A172 (cell line): ENCODE data around the gene CREB5. TPM values are rescaled to one million over a fixed set of nuclear protein-coding genes. Genes with fewer than 3 reads are reported as not detected.
"Not testable (repeated sequence)": the region's sequence is repeated elsewhere in the genome, so short reads cannot be mapped to it uniquely, and the experiment has no call there.

ENCODE experiments used
- DNase-seq: peaks from one replicate; pipeline ENCODE4 v3.0.0-alpha.2; 2015; ENCODE audit warnings: low spot score
- total RNA-seq: library from RNA; depleted of rRNA; stranded (reverse); fragments of >200 nt; shearing (Covaris generic); gene quantifications from 2 replicates; pipeline ENCODE4 v1.2.3, GENCODE V29; 2014

CREB5 gene
- total RNA-seq, 1 experiment from 2014 or later, result 1.4 TPM

DNA sequence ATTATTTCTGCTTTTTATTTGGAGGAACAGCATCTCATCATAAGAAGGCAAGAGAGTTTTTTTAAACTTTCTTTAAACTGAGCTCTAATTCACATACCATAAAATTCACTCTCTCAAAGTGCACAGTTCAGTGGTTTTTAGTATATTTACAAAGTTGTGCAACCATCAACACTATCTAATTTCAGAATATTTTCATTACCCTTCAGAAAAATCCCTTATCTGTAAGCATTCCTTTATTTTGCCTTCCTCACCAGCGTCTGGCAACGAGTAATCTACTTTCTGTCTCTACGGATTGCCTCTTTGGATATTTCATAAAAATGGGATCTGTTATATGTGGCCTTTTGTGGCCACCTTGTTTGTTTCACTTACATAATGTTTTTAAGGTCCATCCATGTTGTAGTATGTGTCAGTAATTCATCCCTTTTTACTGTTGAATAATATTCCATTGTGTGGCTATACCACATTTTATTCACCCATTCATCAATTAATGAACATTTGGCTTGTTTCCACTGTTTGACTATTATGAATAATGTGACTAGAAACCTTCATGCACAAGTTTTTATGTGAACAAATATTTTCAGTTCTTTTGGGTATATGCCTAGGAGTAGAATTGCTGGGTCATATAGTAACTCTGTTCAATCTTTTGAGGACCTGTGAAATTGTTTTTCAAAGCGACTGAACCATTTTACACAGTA is 364.3 kb downstream of the CREB5 start:
- no peak for DNase-seq

DNA sequence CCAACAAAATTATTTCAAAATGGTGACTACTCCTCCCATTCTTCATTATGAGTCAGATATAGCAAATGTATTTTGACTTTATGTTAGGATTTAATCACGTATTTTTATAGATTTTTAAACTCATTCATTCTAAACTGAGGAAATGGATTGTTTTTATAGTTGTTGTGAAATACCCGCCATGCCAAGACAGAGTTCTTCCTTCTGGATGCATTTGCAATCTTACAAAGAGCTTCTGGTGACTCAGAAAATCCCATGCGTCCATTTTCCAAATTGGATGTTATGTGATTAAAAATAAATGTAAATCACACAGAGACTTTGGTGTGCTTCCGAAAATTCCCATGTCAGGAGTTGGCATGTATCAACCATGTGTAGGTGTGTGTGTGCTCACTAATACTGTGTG is 366.5 kb downstream of the CREB5 start:
- no peak for DNase-seq

DNA sequence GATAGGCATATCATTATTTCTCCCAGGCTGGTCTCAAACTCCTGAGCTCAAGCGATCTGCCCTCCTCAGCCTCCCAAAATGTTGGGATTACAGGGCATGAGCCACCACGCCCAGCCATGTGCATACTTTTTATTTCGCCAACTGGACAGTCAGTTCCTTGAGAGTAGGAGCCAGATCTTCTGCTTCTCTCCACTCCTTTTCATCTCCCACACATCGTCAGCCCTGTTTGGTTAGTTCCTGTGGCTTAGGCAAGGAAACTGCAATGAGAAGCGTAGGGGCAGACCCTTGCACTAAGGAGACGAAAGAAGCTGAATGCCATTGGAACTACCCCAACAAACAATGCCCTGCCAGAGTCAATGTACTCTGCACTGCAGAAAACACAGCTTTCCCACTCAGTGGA is 367.6 kb downstream of the CREB5 start:
- DNase-seq, result no peak

DNA sequence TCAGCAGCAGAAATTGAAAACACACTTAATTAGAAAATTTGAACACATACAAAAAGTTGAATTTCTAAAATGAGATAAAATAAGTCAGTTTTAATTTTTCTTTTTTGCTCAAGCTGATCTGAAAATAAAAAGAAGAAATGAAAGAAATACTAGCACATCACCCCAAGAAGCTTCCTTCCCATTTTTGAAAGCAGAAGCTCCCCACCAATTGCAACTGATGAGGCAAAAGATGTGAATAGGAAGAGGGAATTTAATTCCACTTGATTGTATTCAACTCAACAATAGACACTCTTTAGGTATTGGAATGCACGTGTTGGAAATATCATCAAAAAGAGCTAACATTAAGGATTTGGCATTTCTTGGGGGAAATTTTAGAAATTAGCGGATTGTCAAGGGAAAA is 370.0 kb downstream of the CREB5 start:
- no peak for DNase-seq

DNA sequence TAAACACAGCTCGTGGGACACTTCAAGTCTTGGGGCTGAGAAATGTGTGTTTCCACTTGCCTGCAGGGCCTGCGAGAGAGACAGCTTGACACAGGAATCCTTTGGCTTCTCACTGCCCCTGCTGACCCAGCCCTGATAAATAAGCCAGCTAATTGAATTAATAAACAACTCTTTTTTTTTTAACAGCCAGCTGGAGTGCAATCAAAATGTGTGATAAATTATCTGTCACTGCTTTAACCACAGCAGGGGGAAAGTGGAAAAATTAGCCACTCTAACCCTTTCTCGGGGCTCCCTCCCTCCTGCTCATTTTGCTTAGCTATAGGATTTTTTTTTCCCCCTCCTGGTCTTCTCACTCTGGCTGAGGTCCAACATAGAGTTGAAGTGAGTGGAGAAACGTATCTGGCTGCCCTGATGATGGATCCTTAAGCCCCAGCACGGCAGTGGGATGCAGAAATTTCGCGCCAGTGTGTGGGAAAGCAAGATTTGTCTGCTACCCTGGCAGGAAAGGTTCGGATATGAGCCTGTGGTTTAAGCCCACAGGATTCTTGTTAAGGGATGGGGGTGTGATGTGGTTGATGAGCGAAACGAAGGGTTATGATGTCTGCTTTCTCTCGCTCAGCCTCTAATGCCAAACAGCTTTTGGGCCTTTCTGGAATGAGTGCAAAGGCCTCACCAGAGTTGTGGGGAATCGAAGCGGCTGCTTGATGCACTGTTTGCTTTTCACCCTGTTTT is 372.0 kb downstream of the CREB5 start:
- DNase-seq, result no peak

DNA sequence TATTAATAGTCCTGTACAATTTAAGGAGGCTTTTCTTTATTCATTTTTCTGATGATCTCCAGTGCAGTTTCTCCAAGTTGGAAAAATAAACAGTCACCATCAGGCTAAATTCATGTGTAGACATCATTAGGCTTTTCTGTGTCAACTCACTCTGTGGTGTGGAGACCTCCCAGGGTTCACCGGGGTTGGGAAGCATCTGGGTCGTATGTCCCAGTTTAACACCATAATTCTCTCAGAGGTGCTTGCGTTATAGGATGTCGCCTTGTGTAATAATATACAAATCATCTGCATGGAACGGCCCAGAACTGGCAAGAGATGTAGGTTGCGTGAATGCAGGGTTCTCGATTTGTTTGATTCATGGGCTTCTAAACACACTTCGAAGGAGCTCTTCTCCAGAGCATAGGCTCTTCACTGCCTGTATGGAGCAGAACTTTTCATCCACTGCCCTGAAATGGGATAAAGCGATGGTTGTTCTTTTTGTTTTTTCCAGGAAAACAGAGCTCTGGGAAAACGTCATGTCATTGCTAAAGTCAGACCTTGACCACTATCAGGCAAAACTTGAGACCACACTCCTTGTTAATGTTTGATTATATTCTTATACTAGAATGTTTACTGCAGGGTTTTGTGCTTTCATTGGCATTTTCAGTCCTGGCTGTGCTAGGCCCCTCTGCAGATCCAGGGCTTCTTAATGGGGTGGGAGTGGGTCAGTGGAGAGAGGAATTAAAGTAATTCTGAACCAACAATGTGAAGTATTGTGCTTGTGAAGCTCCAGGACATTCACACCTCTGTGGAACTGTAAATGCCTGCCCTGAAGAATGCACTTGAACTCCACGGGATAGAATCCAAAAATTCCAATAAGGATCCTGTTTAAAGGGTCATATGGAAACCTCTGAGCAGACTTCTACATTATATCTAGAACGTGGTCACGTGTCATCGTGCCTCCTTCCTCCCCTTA is 373.0 kb downstream of the CREB5 start:
- no peak for DNase-seq

DNA sequence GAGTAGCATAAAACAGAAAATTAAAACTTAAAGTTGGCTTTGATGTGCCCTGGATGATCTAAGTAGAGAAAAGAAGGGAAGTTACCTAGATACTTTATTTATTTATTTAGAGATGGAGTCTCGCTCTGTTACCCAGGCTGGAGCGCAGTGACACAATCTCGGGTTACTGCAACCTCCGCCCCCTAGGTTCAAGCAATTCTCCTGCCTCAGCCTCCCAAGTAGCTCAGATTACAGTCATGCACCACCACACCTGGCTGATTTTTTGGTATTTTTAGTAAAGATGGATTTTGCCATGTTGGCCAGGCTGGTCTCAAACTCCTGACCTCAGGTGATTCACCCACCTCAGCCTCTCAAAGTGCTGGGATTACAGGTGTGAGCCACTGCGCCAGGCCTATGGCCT is 373.8 kb downstream of the CREB5 start:
- DNase-seq, result not testable (repeated sequence)

DNA sequence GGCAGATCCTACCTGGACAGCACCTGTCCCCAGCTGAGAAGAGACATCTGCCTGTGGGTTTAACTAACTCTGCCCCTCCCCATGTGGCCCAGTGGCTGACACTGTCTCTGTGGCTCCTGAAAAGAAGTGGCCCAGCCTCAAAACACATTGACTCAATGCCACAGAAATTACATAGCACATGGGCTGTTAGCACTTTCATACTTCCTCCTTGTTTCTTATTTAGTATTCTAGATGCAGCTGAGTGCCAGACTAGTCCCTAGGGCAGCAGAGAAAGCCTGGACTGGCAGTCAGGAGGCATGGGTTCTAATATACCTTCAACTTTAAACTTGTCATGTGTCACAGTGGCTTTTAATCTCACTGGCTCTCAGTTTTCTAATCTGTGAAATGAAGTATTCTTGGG is 374.8 kb downstream of the CREB5 start:
- DNase-seq, result no peak

DNA sequence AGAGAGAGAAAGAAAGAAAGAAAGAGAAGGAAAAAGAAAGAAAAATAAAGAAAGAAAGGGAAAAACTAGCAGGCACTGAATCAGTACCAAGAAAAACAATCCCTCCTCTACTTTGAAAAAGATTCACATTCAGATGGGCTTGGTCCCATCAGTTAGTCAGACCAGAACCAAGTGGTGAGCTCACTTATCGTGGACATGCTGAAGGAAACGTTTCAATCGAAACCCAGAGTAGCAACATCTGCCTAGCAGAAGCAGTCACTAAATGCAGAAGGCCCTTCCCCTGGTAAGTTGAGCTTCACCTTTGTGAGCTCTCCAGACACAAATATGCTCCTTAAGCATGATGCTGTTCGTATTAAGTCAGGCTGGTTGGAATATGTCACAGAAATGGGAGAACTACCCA is 378.1 kb downstream of the CREB5 start:
- DNase-seq, result no peak

DNA sequence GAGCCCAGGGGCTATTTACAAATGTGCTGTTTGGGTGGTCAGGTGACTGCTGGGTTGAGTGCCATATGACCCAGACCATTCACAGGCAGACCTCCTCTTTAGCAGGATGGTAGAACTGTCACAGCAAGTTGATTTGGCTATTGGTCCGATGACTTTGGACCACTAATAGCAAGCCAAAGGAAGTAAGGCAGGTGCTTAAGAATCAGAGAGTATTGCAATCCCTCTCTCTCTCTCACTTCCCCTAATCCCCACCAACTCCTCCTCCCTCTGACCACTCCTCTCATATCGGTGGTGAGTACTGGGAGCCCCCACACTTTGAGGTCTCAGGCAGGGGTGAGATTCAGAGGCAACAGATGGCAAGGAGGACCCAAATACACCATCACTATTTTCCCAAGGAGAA is 380.5 kb downstream of the CREB5 start:
- DNase-seq, result no peak

DNA sequence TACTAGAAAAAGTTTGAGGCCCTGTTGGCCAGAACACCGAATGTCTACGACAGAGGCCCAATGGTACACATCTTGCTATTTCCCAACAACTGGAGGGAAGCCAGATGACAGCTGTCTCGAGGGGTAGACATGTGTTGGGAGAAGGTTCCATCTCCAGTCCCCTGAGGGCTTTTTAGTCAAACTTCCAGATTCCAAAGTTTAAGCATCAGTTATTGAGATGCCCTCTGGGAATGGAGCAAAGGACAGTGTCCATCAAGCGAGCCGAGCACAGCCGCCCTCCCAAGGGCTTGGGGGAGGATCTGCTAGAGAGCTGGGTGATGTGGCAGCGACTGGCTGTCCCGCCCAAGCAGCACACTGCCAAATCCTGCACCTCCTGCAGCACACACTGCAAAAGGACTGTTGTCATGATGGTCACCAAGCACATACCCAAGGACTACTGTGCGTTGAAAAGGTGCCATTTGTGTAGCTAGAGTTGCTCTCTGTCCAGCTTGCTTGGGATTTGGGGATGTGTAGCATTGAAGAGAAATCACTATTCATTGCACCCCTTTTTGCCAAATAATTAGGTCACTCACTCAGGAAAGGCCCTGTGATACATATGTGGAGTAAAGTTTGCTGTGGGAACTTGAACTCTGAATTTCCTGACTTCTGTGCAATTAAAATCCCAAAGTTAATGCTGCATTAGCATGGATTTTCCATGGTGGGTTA is 381.2 kb downstream of the CREB5 start:
- no peak for DNase-seq

DNA sequence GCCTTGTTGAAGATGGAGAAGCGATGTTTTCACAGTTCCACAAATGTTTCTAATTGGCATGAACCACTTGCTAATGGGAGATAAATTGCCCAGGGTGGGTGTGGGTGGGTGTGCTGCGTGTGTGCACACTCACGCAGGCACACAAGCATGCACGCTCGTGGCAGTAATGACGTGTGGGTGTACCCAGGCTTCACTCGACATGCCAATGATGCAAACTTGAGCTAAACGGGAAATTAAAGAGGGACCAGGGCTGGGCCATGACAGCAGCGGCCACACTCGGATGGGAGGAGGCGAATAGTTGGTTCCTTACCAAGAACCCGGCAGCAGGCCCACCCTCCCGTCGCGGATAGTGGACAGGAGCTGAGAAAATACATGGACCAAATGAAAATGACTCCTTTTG is 386.0 kb downstream of the CREB5 start:
- no peak for DNase-seq

DNA sequence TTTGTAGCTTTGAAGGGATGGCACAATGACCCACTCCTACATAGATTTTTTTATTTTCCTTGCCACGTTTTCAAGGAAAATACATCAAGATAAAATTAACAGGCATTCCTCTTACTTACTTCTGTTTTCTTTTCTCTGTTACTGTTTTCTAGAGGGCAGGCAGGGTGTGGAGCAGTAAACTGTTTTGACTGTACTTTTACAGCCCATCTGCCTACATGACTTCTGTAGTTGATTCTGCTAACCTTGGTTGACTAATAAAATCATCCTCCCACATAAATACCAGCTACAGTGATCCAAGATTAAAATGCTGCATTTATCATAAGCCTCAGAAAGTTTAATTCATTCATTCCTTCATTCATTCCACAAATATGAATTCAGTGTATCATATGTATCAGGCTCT is 387.3 kb downstream of the CREB5 start:
- DNase-seq, result no peak

DNA sequence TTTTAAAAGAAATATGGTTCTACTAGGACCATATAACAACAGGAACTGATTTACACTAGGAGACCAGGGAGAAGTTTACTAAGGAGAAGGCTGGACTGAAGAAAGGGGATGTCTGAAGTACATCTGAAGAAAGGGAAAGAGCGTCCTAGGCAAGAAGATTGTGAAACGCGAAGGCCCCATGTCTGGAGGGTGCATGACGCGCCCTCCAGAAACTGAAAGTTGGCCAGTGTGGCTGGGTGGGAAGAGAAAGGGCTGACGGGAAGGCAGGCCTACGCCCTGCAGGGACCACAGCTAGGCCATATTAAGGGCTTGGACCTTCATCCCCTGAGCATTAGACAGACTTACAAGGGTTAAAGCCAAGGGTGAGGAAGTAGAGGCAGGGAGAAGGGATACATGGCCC is 387.8 kb downstream of the CREB5 start:
- no peak for DNase-seq

DNA sequence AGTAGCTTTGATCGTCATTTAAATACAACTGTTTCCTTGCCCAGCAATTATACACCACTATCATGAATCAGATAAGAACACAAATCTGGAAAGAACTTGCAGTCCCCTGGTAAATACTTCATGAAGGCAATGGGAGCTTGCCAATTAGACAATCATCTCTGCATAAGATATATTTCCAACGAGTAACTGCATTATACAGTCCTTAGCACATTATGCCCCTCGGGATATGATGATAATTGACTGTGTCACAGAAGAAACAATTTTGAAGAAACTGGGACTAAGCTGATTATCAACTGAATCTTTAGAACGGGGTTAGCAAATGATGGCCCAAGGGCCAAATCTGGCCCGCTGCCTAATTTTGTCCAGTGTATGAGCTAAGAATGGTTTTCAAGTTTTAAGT is 390.1 kb downstream of the CREB5 start:
- DNase-seq, result no peak

DNA sequence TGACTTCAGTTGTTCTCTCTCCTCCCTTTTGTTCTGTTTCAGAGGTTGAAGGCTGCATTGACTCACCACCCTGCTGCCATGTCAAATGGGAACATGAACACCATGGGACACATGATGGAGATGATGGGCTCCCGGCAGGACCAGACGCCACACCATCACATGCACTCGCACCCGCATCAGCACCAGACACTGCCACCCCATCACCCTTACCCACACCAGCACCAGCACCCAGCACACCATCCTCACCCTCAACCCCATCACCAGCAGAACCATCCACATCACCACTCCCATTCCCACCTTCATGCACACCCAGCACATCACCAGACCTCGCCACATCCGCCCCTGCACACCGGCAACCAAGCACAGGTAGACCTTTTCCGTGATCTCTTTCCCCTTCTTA is 391.8 kb downstream of the CREB5 start:
- DNase-seq, result no peak

DNA sequence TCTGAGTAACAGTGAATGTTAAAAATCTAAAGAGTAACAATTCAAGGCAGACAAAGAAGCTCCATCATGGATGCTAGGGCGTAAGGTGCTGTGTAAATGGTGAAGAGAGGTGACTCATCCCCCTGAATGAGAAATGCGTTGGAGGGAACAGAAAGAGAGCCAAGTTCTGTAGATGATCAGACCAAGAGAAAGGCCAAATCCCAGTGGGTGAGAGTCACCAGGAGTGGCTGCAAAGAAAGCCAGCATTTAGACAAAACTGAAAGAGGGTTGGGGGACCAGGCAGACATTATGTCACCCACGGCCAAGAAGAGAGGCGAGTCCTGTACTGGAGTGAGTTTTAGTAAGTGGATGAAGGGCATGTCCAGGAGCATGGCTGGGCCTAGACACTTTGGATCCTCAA is 392.7 kb downstream of the CREB5 start:
- DNase-seq, result peak; percentile 81

DNA sequence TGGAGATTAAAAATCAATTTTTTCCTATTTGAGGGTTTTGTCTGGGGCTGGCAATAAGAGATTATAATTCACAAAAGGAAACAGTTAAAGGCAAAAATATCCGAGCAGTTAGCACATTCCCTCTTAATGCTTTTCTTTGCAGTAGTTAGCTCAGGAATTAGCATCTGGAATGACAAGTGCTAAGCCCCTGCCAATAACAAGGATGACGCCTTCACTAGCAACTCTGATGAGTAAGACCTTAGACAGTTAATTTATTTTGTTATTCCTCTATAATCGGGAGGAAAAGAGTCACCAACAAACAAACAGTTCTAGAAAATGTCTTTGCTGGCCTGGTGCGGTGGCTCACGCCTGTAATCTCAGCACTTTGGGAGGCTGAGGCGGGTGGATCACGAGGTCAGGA is 394.5 kb downstream of the CREB5 start:
- DNase-seq, result peak; percentile 83

DNA sequence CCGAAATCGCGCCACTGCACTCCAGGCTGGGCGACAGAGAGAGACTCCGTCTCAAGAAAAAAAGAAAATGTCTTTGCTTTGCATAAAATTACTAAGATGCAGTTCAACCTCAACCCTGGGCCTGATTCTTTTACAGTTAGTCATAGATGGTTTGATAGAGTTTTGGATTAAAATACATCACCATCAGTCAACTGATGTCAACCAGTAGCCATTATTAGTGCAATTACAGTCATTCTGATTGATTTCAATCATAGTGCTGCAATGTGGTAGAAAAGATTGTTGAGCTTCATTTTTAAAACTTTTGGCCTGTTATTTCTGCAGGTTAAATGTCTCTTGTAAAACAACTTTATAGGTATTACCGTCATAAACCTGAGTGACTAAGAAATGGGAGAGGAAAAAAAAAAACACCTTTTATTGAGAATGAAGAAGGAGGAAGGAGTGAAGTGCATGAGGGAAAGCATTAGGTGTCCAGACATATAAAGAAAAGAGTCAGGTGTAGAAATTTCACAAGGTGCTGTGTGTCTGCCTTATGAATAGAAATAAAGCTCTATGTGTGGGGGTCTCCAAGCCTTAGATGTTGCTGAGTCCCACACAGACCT is 395.2 kb downstream of the CREB5 start:
- DNase-seq, result peak; percentile 79

DNA sequence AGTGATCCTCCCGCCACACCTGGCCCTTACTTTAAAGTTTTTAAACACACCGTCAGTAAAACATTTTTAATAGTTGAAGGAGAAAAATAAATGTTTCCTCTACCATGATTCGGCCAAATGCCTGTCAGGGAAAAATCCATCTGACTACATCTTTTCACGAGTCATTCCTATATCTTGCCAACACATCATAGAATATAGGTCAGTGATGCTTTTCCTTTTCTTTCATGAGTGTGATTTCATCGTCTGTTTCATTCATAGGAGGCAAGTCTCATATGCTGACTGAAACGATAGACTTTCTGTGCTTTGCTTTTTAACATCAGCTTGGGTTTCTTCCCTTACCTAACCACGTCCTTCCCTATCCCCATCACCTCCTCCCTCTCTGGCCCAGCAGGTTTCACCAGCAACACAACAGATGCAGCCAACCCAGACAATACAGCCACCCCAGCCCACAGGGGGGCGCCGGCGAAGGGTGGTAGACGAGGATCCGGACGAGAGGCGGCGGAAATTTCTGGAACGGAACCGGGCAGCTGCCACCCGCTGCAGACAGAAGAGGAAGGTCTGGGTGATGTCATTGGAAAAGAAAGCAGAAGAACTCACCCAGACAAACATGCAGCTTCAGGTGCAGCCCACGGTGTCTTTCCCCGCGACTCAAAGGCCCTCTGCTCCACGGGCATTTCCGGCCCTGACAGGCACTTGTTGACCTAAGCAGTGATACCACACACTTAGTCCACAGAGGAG is 396.6 kb downstream of the CREB5 start:
- no peak for DNase-seq

DNA sequence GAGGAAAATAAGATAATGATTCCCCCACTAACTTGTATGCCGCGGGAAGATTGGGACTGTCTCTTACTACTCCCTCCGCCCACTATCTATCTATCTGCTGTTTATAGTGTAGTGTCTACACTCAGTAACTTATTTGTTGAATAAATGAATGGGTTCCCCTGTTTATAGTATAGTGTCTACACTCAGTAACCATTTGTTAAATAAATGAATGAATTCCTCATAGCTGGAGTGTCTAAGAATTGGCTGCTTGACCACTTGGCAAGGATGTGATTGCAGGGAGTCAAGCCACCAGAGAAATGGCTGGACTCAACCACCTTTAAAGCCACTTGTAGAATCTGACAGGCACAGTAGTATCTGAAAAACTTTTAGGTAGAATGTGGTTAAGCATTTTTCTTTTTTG is 398.7 kb downstream of the CREB5 start:
- DNase-seq, result no peak
